CD14-positive monocyte (primary cell): ENCODE results near the gene RTN4RL1. TPM values are rescaled to one million over a fixed set of nuclear protein-coding genes. Genes with fewer than 3 reads are reported as not detected.

Experiments
- DNase-seq, 3 donors: peaks; one replicate each; pipeline ENCODE4 v3.0.0-alpha.2; 2011 to 2022
- H2AFZ ChIP-seq: 2 replicates; pipeline ENCODE4 v1.6.0; 2012; ENCODE audit warnings: mild to moderate bottlenecking, low read depth, low read length, inconsistent platforms; ENCODE audit not compliant: insufficient read depth, poor library complexity, severe bottlenecking
- H3K27ac ChIP-seq, 2 donors: 1 replicate in 1 of 2; 2 replicates in 1 of 2; pipeline ENCODE4 v1.5.1; 2012 to 2013; ENCODE audit warnings: low read length in 2 of 2, control low read depth in 1 of 2, inconsistent platforms in 1 of 2, low read depth in 1 of 2, mild to moderate bottlenecking in 1 of 2
- H3K27me3 ChIP-seq, 2 donors: one replicate each; pipeline versions ENCODE4 v1.6.0 to v1.6.1; 2011 to 2013; ENCODE audit warnings: low read length in 2 of 2; ENCODE audit not compliant: control insufficient read depth in 2 of 2, insufficient read depth in 2 of 2
- H3K36me3 ChIP-seq, 2 donors: replicated peaks in 1 of 2; 1 replicate in 1 of 2; 2 replicates in 1 of 2; pipeline versions ENCODE4 v1.5.1 to v1.6.1; 2012 to 2013; ENCODE audit warnings: low read length in 2 of 2, control low read depth in 1 of 2, inconsistent platforms in 1 of 2, mild to moderate bottlenecking in 1 of 2; ENCODE audit not compliant: insufficient read depth in 2 of 2, control insufficient read depth in 1 of 2
- H3K4me1 ChIP-seq, 2 donors: 1 replicate in 1 of 2; 2 replicates in 1 of 2; pipeline versions ENCODE4 v1.5.1 to v1.6.1; 2012 to 2013; ENCODE audit warnings: low read length in 2 of 2, control low read depth in 1 of 2, inconsistent platforms in 1 of 2, mild to moderate bottlenecking in 1 of 2, moderate library complexity in 1 of 2; ENCODE audit not compliant: insufficient read depth in 2 of 2, control insufficient read depth in 1 of 2
- H3K4me2 ChIP-seq: replicated peaks from 2 replicates; pipeline ENCODE3; 2012; ENCODE audit warnings: low read length, moderate library complexity, mild to moderate bottlenecking; ENCODE audit not compliant: poor library complexity, severe bottlenecking; ENCODE audit errors: extremely low read depth
- H3K4me3 ChIP-seq, 3 experiments: fragments of 200-600 bp in 1 of 3; sonication (generic) in 1 of 3; replicated peaks in 1 of 3; 1 replicate in 2 of 3; 2 replicates in 1 of 3; pipeline ENCODE4 v1.5.1; 2011 to 2013; ENCODE audit warnings: low read length in 3 of 3, mild to moderate bottlenecking in 3 of 3, control low read depth in 2 of 3, low read depth in 2 of 3, inconsistent platforms in 1 of 3, moderate library complexity in 1 of 3
- H3K79me2 ChIP-seq: 2 replicates; pipeline ENCODE4 v1.6.0; 2012; ENCODE audit warnings: mild to moderate bottlenecking, control low read depth, inconsistent platforms, low read length, moderate library complexity; ENCODE audit not compliant: insufficient read depth
- H3K9ac ChIP-seq: 2 replicates; pipeline ENCODE4 v1.6.0; 2017; ENCODE audit warnings: low read length, mild to moderate bottlenecking; ENCODE audit not compliant: insufficient read depth, poor library complexity, severe bottlenecking
- H3K9me3 ChIP-seq, 2 donors: replicated peaks in 1 of 2; 1 replicate in 1 of 2; 2 replicates in 1 of 2; pipeline versions ENCODE4 v1.5.1 to v1.6.1; 2012 to 2013; ENCODE audit warnings: low read length in 2 of 2, control low read depth in 1 of 2; ENCODE audit not compliant: control insufficient read depth in 1 of 2, insufficient read depth in 1 of 2
- H4K20me1 ChIP-seq: 2 replicates; pipeline ENCODE4 v1.6.0; 2012; ENCODE audit warnings: mild to moderate bottlenecking, low read length, control low read depth, moderate library complexity; ENCODE audit not compliant: insufficient read depth
- H3K27ac Mint-ChIP-seq, 7 donors: one replicate each; pipeline ENCODE4 v1.8.0; 2020; ENCODE audit warnings: mild to moderate bottlenecking in 7 of 7, mixed read lengths in 7 of 7, moderate library complexity in 6 of 7, inconsistent platforms in 2 of 7
- H3K27me3 Mint-ChIP-seq, 3 donors: one replicate each; pipeline ENCODE4 v1.8.0; 2021 to 2022; ENCODE audit warnings: low read depth in 3 of 3, mild to moderate bottlenecking in 3 of 3, mixed read lengths in 3 of 3, moderate library complexity in 3 of 3, inconsistent platforms in 1 of 3
- H3K36me3 Mint-ChIP-seq, 2 donors: one replicate each; pipeline ENCODE4 v1.8.0; 2020; ENCODE audit warnings: mixed read lengths in 2 of 2, inconsistent platforms in 1 of 2, mild to moderate bottlenecking in 1 of 2
- H3K4me1 Mint-ChIP-seq: one replicate; pipeline ENCODE4 v1.8.0; 2020; ENCODE audit warnings: mild to moderate bottlenecking, mixed read lengths
- H3K4me3 Mint-ChIP-seq, 2 donors: one replicate each; pipeline ENCODE4 v1.8.0; 2020; ENCODE audit warnings: mild to moderate bottlenecking in 2 of 2, mixed read lengths in 2 of 2, moderate library complexity in 1 of 2
- H3K9me3 Mint-ChIP-seq, 7 donors: one replicate each; pipeline ENCODE4 v1.8.0; 2020 to 2022; ENCODE audit warnings: mixed read lengths in 7 of 7, mild to moderate bottlenecking in 6 of 7, moderate library complexity in 6 of 7, inconsistent platforms in 2 of 7
- CTCF ChIP-seq: fragments of 200-600 bp; IDR thresholded peaks from one replicate; pipeline ENCODE4 v1.8.0; 2022; ENCODE audit warnings: antibody characterized with exemption, mild to moderate bottlenecking
- WGBS: methylation state at CpG from one replicate; pipeline ENCODE4 v1.1.5; 2013; ENCODE audit warnings: missing lambda C conversion rate; ENCODE audit not compliant: insufficient coverage; 5-methylcytosine and 5-hydroxymethylcytosine counted together
- intact Hi-C, 2 donors: fragments of 100-400 bp; cut with micrococcal nuclease; formaldehyde crosslinking; loops; one replicate each; pipeline versions ENCODE4 v1.15.0 to v1.15.1; 2023
- polyA plus RNA-seq, 3 donors: library from polyadenylated mRNA; depleted of rRNA in 1 of 3; unstranded in 2 of 3; stranded (reverse) in 1 of 3; fragments of 300-500 nt in 2 of 3; fragments of >200 nt in 1 of 3; fragmentation: Illumina TruSeq in 2 of 3; gene quantifications; 1 replicate in 2 of 3; 2 replicates in 1 of 3; pipeline ENCODE4 v1.2.3, GENCODE V29; 2012 to 2021

The RTN4RL1 gene
- polyA plus RNA-seq, 3 donors: 0.07 to 0.29 (median 0.11) TPM

DNA sequence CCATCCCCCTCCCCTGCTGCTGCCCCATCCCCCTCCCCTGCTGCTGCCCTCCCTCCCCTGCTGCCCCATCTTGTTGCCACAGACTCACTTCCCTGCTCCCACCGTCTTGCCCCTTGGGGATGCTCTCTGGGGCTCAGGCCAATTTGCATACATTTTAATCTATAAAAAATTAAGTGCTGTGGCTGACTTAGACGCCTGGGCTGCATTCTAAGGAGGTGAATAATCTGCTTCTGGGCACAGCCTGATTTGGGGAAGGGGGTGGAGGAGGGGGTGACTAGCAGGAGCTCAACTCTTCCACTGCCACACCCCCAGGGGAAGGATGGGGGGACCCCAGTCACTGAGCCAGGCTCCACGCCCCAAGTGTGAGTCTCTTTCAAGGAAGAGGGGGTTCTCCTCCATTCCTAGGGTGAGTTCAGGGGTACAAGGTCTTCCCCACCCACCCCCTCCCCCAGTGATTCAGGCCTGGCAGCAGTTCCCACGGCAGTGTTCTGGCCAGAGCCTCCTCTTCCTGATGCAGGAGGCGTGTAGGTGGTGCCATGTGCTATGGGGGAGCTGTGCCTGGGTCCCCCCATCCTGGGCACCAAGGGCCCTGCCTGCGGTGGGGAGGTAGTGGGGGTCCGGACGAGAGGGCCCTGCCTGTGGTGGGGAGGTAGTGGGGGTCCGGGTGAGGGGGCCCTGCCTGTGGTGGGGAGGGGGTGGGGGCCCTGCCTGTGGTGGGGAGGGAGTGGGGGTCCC lies 9.8 kb upstream of the RTN4RL1 start:
- no peak for DNase-seq
- no peaks in the 10 kb centered on the region for H3K27me3 ChIP-seq
- H3K4me3 Mint-ChIP-seq: no peak overlapping the region
- peaks cover 14% of the 10 kb centered on the region for H3K4me1 Mint-ChIP-seq
- no peak overlapping the region for H2AFZ ChIP-seq
- peaks cover 0 to 2% (median under 1%) of the 10 kb centered on the region in 3 donors for H3K27me3 Mint-ChIP-seq
- H3K9me3 Mint-ChIP-seq: no peaks in the 10 kb centered on the region
- H3K4me1 ChIP-seq: peaks cover 10 to 13% of the 10 kb centered on the region in 2 donors
- H3K4me3 ChIP-seq: no peak overlapping the region
- peaks cover 19 to 27% of the 10 kb centered on the region in 2 donors for H3K36me3 ChIP-seq
- H3K9ac ChIP-seq: no peak overlapping the region
- intact Hi-C loops: loop anchor here in 1 of 2 donors (10.0 kb wide), 1 partner anchor 320 kb away; the partner anchor contains the start of gene TLCD2
- H3K27ac ChIP-seq: no peak overlapping the region
- no peak overlapping the region for H3K4me2 ChIP-seq
- peaks cover 26 to 28% of the 10 kb centered on the region in 2 donors for H3K36me3 Mint-ChIP-seq
- no peaks in the 10 kb centered on the region for H3K9me3 ChIP-seq
- WGBS: no CpG with 5 or more reads among the region's 9 CpGs
- no peaks in the 10 kb centered on the region for H4K20me1 ChIP-seq
- no peaks in the 10 kb centered on the region for H3K79me2 ChIP-seq
- TF ChIP-seq CTCF: no peak
- no peak overlapping the region for H3K27ac Mint-ChIP-seq

DNA sequence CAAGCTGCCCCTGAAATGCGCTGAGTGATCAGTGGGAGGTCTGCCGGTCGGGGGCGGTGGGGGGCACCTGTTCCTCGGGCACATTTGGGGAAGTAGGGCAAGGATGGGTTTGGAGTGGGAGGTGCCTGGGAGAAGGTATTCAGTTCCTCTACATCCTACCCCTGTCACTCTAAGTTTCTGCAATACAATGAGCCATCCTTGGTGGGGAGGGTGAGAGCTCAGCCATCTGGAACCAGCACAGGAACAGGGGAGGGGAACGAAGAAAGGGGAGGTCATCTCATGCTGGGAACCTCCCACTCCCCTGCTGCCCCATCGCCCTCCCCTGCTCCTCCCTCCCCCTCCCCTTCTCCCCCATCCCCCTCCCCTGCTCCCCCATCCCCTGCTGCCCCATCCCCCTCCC lies 9.0 kb upstream of the RTN4RL1 start:
- Histone ChIP-seq H3K9me3 (no peaks in the 10 kb centered on the region), H4K20me1 (no peaks in the 10 kb centered on the region), H3K36me3 (peaks cover 19 to 27% of the 10 kb centered on the region in 2 donors), H3K27me3 (peaks cover 0 to 6% of the 10 kb centered on the region in 2 donors), H3K4me1 (peaks cover 15 to 19% of the 10 kb centered on the region in 2 donors), H3K27ac (no peak overlapping the region), H3K79me2 (no peaks in the 10 kb centered on the region), H3K4me2 (no peak overlapping the region), H2AFZ (no peak overlapping the region), H3K9ac (no peak overlapping the region), H3K4me3 (no peak overlapping the region)
- peaks cover 16% of the 10 kb centered on the region for H3K4me1 Mint-ChIP-seq
- H3K27ac Mint-ChIP-seq: no peak overlapping the region
- H3K36me3 Mint-ChIP-seq: peaks cover 24 to 26% of the 10 kb centered on the region in 2 donors
- TF ChIP-seq CTCF: no peak
- H3K4me3 Mint-ChIP-seq: no peak overlapping the region
- intact Hi-C loops: loop anchor here in 1 of 2 donors (10.0 kb wide), 1 partner anchor 319 kb away; the partner anchor contains the start of gene TLCD2
- no peak for DNase-seq
- WGBS: 86% methylated on average over 1 of the region's 7 CpGs
- H3K27me3 Mint-ChIP-seq: peaks cover 7 to 9% (median 7%) of the 10 kb centered on the region in 3 donors
- H3K9me3 Mint-ChIP-seq: peaks cover 0 to 7% (median 2%) of the 10 kb centered on the region in 7 donors
